Measurements from ENCODE around the gene RPP25L.

The RPP25L gene

GRCh38 chr9:34610434-34611206 lies 1.3 kb downstream of the RPP25L start:
- no peak for DNase-seq

- no peak for DNase-seq
These were observed 4.6 kb downstream of the RPP25L start for GRCh38 chr9:34607331-34607730.

GRCh38 chr9:34606905-34607304 lies 5.0 kb downstream of the RPP25L start:
- DNase-seq, result no peak

GRCh38 chr9:34606190-34606589 lies 5.7 kb downstream of the RPP25L start:
- DNase-seq, result no peak

- peak; percentile 83 for DNase-seq
These were observed 8.2 kb downstream of the RPP25L start for GRCh38 chr9:34603610-34604231.

GRCh38 chr9:34601937-34602573 lies 9.8 kb downstream of the RPP25L start:
- no peak for DNase-seq

- DNase-seq, result no peak
These were observed 11.0 kb downstream of the RPP25L start for GRCh38 chr9:34600908-34601307.

GRCh38 chr9:34599546-34599945 lies 12.4 kb downstream of the RPP25L start:
- DNase-seq, result no peak

GRCh38 chr9:34594177-34594576 lies 17.7 kb downstream of the RPP25L start:
- no peak for DNase-seq

GRCh38 chr9:34592895-34593601 lies 18.8 kb downstream of the RPP25L start:
- no peak for DNase-seq

GRCh38 chr9:34591917-34592866 lies 19.7 kb downstream of the RPP25L start:
- DNase-seq, result no peak

- peak; percentile 71 for DNase-seq
These were observed 20.5 kb downstream of the RPP25L start for GRCh38 chr9:34591248-34591916.

GRCh38 chr9:34590381-34591247 lies 21.3 kb downstream of the RPP25L start:
- DNase-seq, result no peak

GRCh38 chr9:34589636-34590380 lies 22.1 kb downstream of the RPP25L start, which contains the start of gene CNTFR:
CNTFR (minus strand) TSS chr9:34589724; CDS start chr9:34568981, 20,743 bp downstream.
- no peak for DNase-seq

GRCh38 chr9:34588671-34589635 lies 22.9 kb downstream of the RPP25L start:
- no peak for DNase-seq

GRCh38 chr9:34587271-34587670 lies 24.6 kb downstream of the RPP25L start:
- DNase-seq, result no peak

GRCh38 chr9:34585946-34586669 lies 25.8 kb downstream of the RPP25L start:
- DNase-seq, result no peak

- DNase-seq, result no peak
These were observed 26.9 kb downstream of the RPP25L start for GRCh38 chr9:34584970-34585369.

Measured in CD4-positive, alpha-beta T cell treated with Interleukin-21 for 1 hour (primary cell).